Endodermal cell (in vitro differentiated cells): ENCODE data around the gene RABGAP1L. TPM values are rescaled to one million over a fixed set of nuclear protein-coding genes. Genes with fewer than 3 reads are reported as not detected.

Source experiments
- DNase-seq: peaks from one replicate; pipeline ENCODE4 v3.0.0-alpha.2; 2017
- H3K27ac ChIP-seq: 2 replicates; pipeline ENCODE4 v1.5.1; 2013; ENCODE audit warnings: mild to moderate bottlenecking, low read depth, low read length, moderate library complexity
- H3K27me3 ChIP-seq: 2 replicates; pipeline ENCODE4 v1.6.1; 2013; ENCODE audit warnings: mild to moderate bottlenecking, low read length, moderate library complexity; ENCODE audit not compliant: insufficient read depth, control insufficient read depth, poor library complexity, severe bottlenecking
- H3K36me3 ChIP-seq: 2 replicates; pipeline ENCODE4 v1.7.0; 2013; ENCODE audit warnings: mild to moderate bottlenecking, low read length, moderate library complexity; ENCODE audit not compliant: control insufficient read depth, insufficient read depth
- H3K4me1 ChIP-seq: one replicate; pipeline ENCODE4 v1.7.0; 2013; ENCODE audit warnings: low read length; ENCODE audit not compliant: control insufficient read depth, insufficient read depth
- H3K4me3 ChIP-seq: 2 replicates; pipeline ENCODE4 v1.5.1; 2013; ENCODE audit warnings: mild to moderate bottlenecking, low read length, moderate library complexity
- H3K9ac ChIP-seq: 2 replicates; pipeline ENCODE4 v1.6.1; 2013; ENCODE audit warnings: mild to moderate bottlenecking, low read length, moderate library complexity; ENCODE audit not compliant: poor library complexity, severe bottlenecking; ENCODE audit errors: extremely low read depth
- H3K9me3 ChIP-seq: 2 replicates; pipeline ENCODE4 v1.6.1; 2013; ENCODE audit warnings: mild to moderate bottlenecking, low read length, moderate library complexity; ENCODE audit not compliant: control insufficient read depth
- H3K27ac Mint-ChIP-seq: 2 replicates; pipeline ENCODE4 v1.8.0; 2020; ENCODE audit warnings: mixed read lengths
- H3K27me3 Mint-ChIP-seq: 2 replicates; pipeline ENCODE4 v1.8.0; 2021; ENCODE audit warnings: mild to moderate bottlenecking, mixed read lengths; ENCODE audit not compliant: insufficient read depth
- H3K36me3 Mint-ChIP-seq: 2 replicates; pipeline ENCODE4 v1.8.0; 2020; ENCODE audit warnings: low read depth, mixed read lengths
- H3K4me1 Mint-ChIP-seq: 2 replicates; pipeline ENCODE4 v1.8.0; 2020; ENCODE audit warnings: mixed read lengths
- H3K4me3 Mint-ChIP-seq: 2 replicates; pipeline ENCODE4 v1.8.0; 2020; ENCODE audit warnings: mild to moderate bottlenecking, moderate library complexity, mixed read lengths
- H3K9me3 Mint-ChIP-seq: 2 replicates; pipeline ENCODE4 v1.8.0; 2020; ENCODE audit warnings: mild to moderate bottlenecking, mixed read lengths
- WGBS, 2 experiments: methylation state at CpG; one replicate each; pipeline versions ENCODE4 v1.1.5 to v1.1.7; 2013; ENCODE audit warnings: missing lambda C conversion rate in 2 of 2, mixed read lengths in 1 of 2; ENCODE audit not compliant: insufficient coverage in 1 of 2, insufficient read length in 1 of 2; 5-methylcytosine and 5-hydroxymethylcytosine counted together
- total RNA-seq, 2 donors: library from RNA; stranded (reverse); fragmentation: NEBNext Ultra II Directional in 1 of 2; extraction: Animal tissue kit (Norgen Biotek cat#: 25700) in 1 of 2; gene quantifications; 2 replicates in 1 of 2; 3 replicates in 1 of 2; pipeline ENCODE4 v1.2.1, GENCODE V29; 2021
- TF ChIP-seq, protein P1 (sequence below): fragments of 200-600 bp; sonication (generic); conservative IDR thresholded peaks from 2 replicates; pipeline ENCODE4 v1.5.0; 2021; ENCODE audit warnings: antibody characterized with exemption, mild to moderate bottlenecking

Gene RABGAP1L
- total RNA-seq, 2 donors from 2014 or later = 32.5 to 36.9 TPM

DNA sequence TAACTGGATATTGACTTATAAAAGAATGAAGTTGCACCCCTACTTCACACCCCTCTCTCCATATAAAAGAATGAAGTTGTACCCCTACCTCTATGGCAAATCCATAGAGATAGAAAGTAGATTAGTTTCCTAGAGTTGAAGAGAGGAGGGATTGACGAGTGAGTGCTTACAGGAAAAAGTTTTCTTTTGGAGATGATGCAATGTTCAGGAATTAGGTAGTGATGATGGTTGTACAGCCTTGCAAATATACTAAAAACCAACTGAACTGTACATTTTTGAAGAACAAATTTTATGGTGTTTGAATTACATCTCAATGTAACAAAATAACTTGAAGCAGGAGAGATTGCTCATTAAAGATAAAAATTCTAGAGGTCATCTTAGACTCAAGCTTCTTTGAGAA lies 561.3 kb downstream of the RABGAP1L start:
- no peaks in the 10 kb centered on the region for H3K27me3 Mint-ChIP-seq
- no peaks in the 10 kb centered on the region for H3K4me1 ChIP-seq
- H3K9me3 Mint-ChIP-seq = no peaks in the 10 kb centered on the region
- no peaks in the 10 kb centered on the region for H3K9me3 ChIP-seq
- H3K9ac ChIP-seq = no peak overlapping the region
- no peak overlapping the region for H3K27ac ChIP-seq
- no peak overlapping the region for H3K27ac Mint-ChIP-seq
- H3K36me3 Mint-ChIP-seq = no peaks in the 10 kb centered on the region
- no peak overlapping the region for H3K4me3 Mint-ChIP-seq
- TF ChIP-seq, protein P1, sequence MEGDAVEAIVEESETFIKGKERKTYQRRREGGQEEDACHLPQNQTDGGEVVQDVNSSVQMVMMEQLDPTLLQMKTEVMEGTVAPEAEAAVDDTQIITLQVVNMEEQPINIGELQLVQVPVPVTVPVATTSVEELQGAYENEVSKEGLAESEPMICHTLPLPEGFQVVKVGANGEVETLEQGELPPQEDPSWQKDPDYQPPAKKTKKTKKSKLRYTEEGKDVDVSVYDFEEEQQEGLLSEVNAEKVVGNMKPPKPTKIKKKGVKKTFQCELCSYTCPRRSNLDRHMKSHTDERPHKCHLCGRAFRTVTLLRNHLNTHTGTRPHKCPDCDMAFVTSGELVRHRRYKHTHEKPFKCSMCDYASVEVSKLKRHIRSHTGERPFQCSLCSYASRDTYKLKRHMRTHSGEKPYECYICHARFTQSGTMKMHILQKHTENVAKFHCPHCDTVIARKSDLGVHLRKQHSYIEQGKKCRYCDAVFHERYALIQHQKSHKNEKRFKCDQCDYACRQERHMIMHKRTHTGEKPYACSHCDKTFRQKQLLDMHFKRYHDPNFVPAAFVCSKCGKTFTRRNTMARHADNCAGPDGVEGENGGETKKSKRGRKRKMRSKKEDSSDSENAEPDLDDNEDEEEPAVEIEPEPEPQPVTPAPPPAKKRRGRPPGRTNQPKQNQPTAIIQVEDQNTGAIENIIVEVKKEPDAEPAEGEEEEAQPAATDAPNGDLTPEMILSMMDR = no peak
- H3K27me3 ChIP-seq = no peaks in the 10 kb centered on the region
- no peak for DNase-seq
- no peak overlapping the region for H3K4me3 ChIP-seq
- WGBS, 2 experiments = 100% methylated on average over 1 of the region's 1 CpG; no CpG with 5 or more reads in 1 of the 2 experiments
- no peaks in the 10 kb centered on the region for H3K36me3 ChIP-seq
- no peaks in the 10 kb centered on the region for H3K4me1 Mint-ChIP-seq

DNA sequence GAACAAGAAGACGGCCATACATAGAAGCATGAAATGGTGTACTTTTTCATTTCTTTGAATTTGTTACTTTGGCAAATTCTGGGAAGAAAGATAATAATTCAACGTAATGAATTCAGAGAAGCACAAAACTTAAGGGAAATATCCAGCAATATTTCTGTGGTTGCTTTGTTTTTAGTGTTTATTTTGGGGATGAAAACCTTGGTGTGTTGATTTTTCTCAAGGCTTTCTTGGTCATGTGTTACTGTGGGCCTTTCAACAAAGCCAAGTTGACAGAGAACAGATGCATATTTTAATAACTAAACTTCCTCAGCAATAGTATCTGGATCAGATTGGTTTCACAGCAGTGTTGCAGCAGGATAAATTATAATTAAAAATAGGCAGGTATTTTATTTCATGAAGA lies 561.9 kb downstream of the RABGAP1L start:
- H3K9ac ChIP-seq = no peak overlapping the region
- H3K4me3 ChIP-seq = no peak overlapping the region
- Mint-ChIP-seq H3K27ac (no peak overlapping the region), H3K27me3 (no peaks in the 10 kb centered on the region), H3K4me1 (no peaks in the 10 kb centered on the region), H3K4me3 (no peak overlapping the region), H3K9me3 (no peaks in the 10 kb centered on the region), H3K36me3 (no peaks in the 10 kb centered on the region)
- no peaks in the 10 kb centered on the region for H3K4me1 ChIP-seq
- H3K36me3 ChIP-seq = no peaks in the 10 kb centered on the region
- DNase-seq = no peak
- 92 to 100% methylated on average over 2 of the region's 2 CpGs for WGBS, 2 experiments
- H3K27me3 ChIP-seq = no peaks in the 10 kb centered on the region
- no peak overlapping the region for H3K27ac ChIP-seq
- TF ChIP-seq, protein P1 = no peak
- H3K9me3 ChIP-seq = no peaks in the 10 kb centered on the region

DNA sequence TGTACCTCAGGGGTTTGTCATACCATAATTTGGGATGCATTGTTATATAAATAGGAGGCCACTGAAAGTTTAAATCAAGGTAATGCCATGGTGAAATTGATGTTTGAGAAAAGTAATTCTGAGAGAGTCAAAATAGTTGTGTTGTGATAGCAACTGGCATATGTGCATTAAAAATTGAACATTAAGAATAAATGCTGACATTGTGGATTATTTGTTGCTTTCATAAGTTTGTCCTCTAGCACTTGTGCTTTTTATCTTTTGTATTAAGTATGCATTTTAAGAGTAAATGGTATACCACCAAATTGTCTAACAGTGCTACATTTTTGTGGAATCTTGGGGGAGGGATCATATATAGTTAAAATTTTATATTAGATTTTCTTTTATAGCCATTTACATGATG lies 564.5 kb downstream of the RABGAP1L start:
- H3K9me3 Mint-ChIP-seq = no peaks in the 10 kb centered on the region
- H3K4me1 Mint-ChIP-seq = peaks cover 4% of the 10 kb centered on the region
- Histone ChIP-seq H3K9ac (no peak overlapping the region), H3K4me1 (no peaks in the 10 kb centered on the region), H3K4me3 (no peak overlapping the region), H3K9me3 (no peaks in the 10 kb centered on the region), H3K27ac (no peak overlapping the region), H3K36me3 (no peaks in the 10 kb centered on the region), H3K27me3 (no peaks in the 10 kb centered on the region)
- DNase-seq = no peak
- H3K27ac Mint-ChIP-seq = no peak overlapping the region
- no peak overlapping the region for H3K4me3 Mint-ChIP-seq
- TF ChIP-seq, protein P1 = no peak
- no peaks in the 10 kb centered on the region for H3K36me3 Mint-ChIP-seq
- H3K27me3 Mint-ChIP-seq = no peaks in the 10 kb centered on the region
